ENCODE measurements around the gene NAXD. TPM values are rescaled to one million over a fixed set of nuclear protein-coding genes. Genes with fewer than 3 reads are reported as not detected.

NAXD gene
- total RNA-seq, 1 experiment from 2014 or later, result 15.1 TPM

DNA sequence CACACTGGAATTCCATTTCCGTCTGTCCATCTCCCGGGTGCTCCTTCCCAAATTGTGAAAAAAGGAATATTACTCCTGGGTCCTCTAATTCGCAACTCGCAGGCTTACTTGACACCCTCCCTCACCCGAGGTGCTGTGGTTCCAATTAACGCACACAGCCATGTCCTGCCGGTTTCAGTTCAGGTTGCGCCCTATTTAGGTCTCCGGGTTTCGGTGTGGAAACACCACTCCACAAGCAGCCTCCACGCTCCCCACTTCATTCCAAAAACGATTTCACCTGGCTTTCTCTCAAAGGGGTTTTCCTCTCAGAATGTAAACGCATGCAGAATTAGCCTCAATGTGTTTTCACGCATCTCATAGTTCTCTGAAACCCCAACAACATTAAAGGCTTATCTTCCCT lies 37.9 kb downstream of the NAXD start:
- TF ChIP-seq, protein P1, sequence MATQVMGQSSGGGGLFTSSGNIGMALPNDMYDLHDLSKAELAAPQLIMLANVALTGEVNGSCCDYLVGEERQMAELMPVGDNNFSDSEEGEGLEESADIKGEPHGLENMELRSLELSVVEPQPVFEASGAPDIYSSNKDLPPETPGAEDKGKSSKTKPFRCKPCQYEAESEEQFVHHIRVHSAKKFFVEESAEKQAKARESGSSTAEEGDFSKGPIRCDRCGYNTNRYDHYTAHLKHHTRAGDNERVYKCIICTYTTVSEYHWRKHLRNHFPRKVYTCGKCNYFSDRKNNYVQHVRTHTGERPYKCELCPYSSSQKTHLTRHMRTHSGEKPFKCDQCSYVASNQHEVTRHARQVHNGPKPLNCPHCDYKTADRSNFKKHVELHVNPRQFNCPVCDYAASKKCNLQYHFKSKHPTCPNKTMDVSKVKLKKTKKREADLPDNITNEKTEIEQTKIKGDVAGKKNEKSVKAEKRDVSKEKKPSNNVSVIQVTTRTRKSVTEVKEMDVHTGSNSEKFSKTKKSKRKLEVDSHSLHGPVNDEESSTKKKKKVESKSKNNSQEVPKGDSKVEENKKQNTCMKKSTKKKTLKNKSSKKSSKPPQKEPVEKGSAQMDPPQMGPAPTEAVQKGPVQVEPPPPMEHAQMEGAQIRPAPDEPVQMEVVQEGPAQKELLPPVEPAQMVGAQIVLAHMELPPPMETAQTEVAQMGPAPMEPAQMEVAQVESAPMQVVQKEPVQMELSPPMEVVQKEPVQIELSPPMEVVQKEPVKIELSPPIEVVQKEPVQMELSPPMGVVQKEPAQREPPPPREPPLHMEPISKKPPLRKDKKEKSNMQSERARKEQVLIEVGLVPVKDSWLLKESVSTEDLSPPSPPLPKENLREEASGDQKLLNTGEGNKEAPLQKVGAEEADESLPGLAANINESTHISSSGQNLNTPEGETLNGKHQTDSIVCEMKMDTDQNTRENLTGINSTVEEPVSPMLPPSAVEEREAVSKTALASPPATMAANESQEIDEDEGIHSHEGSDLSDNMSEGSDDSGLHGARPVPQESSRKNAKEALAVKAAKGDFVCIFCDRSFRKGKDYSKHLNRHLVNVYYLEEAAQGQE (IDR thresholded peaks at IDR 0.05; ENCODE audit: insufficient read depth in 1 of 2, low read depth in 2 of 2, low read length in 1 of 2), result no peak
- TF ChIP-seq TCF7L2 (IDR thresholded peaks at IDR 0.05; ENCODE audit: low read depth, low read length) (no peak), POLR2AphosphoS5 (IDR thresholded peaks at IDR 0.05; ENCODE audit: low read depth, low read length) (no peak)
- in situ Hi-C loops (cut with HindIII; ENCODE audit: low pct_unique_long_range_greater_than_20kb, low sequenced_read_pairs), result no loop called here
- ChIA-PET CTCF (no interaction called here), POLR2A (no interaction called here)
- H3K27ac ChIP-seq (ENCODE audit: low read length), result no peak overlapping the region
- no TSS peak for BruUV-seq (replicated peaks)
- no peak for DNase-seq (ENCODE audit: low read depth, low spot score)
- H3K4me3 ChIP-seq (ENCODE audit: low read depth in 2 of 2, low read length in 2 of 2), result no peak overlapping the region
- no peak for ATAC-seq
- no peaks in the 10 kb centered on the region for H3K9me3 ChIP-seq (ENCODE audit: control insufficient read depth, insufficient read depth, low read depth, low read length)
- H3K27me3 ChIP-seq (ENCODE audit: control insufficient read depth, insufficient read depth, low read length), result no peaks in the 10 kb centered on the region
- H3K4me1 ChIP-seq (ENCODE audit: control insufficient read depth, insufficient read depth, low read length), result no peaks in the 10 kb centered on the region
- intact Hi-C loops (cut with micrococcal nuclease; ENCODE audit: unreplicated experiment), result no loop called here
- H3K36me3 ChIP-seq (ENCODE audit: control insufficient read depth, insufficient read depth, low read length), result no peaks in the 10 kb centered on the region

DNA sequence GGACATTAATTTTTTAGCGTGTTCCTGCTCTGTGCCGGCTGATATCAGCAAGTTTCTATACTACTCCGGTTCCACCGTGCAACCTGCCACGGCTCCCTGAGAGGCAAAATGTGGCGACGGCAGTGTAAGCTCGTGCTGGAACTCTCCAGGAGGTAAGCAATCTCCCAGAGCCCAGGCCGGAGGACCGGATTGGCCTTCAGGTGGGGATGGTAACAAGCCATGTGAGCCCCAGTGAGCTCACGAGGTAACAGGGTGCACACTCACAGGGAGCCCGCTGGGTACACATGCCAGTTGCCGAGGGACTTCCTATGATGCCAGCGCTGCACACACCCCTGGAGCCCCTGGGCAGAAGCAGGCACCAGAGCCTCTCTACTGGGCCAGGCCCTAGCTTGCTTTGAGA lies 38.5 kb downstream of the NAXD start:
- TF ChIP-seq SIN3A (IDR thresholded peaks at IDR 0.05; ENCODE audit: borderline replicate concordance, insufficient read depth, low read depth, low read length) (no peak), POLR2AphosphoS5 (IDR thresholded peaks at IDR 0.05; ENCODE audit: low read depth, low read length) (no peak), TCF7L2 (IDR thresholded peaks at IDR 0.05; ENCODE audit: low read depth, low read length) (no peak)
- TF ChIP-seq, protein P2, sequence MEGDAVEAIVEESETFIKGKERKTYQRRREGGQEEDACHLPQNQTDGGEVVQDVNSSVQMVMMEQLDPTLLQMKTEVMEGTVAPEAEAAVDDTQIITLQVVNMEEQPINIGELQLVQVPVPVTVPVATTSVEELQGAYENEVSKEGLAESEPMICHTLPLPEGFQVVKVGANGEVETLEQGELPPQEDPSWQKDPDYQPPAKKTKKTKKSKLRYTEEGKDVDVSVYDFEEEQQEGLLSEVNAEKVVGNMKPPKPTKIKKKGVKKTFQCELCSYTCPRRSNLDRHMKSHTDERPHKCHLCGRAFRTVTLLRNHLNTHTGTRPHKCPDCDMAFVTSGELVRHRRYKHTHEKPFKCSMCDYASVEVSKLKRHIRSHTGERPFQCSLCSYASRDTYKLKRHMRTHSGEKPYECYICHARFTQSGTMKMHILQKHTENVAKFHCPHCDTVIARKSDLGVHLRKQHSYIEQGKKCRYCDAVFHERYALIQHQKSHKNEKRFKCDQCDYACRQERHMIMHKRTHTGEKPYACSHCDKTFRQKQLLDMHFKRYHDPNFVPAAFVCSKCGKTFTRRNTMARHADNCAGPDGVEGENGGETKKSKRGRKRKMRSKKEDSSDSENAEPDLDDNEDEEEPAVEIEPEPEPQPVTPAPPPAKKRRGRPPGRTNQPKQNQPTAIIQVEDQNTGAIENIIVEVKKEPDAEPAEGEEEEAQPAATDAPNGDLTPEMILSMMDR (IDR thresholded peaks at IDR 0.05), result no peak
- TF ChIP-seq, protein P1 (IDR thresholded peaks at IDR 0.05; ENCODE audit: insufficient read depth in 1 of 2, low read depth in 2 of 2, low read length in 1 of 2), result no peak
- in situ Hi-C loops (cut with HindIII; ENCODE audit: low pct_unique_long_range_greater_than_20kb, low sequenced_read_pairs), result no loop called here
- no peaks in the 10 kb centered on the region for H3K4me1 ChIP-seq (ENCODE audit: control insufficient read depth, insufficient read depth, low read length)
- H3K27ac ChIP-seq (ENCODE audit: low read length), result no peak overlapping the region
- H3K36me3 ChIP-seq (ENCODE audit: control insufficient read depth, insufficient read depth, low read length), result no peaks in the 10 kb centered on the region
- H3K9me3 ChIP-seq (ENCODE audit: control insufficient read depth, insufficient read depth, low read depth, low read length), result no peaks in the 10 kb centered on the region
- no peak overlapping the region for H3K4me3 ChIP-seq (ENCODE audit: low read depth in 2 of 2, low read length in 2 of 2)
- ChIA-PET CTCF (interaction anchor here (0.7 kb wide), 1 partner anchor 564 kb away, joined by 3 read pairs; no protein-coding TSS in a partner anchor), POLR2A (no interaction called here)
- H3K27me3 ChIP-seq (ENCODE audit: control insufficient read depth, insufficient read depth, low read length), result no peaks in the 10 kb centered on the region
- BruUV-seq (replicated peaks), result no TSS peak
- intact Hi-C loops (cut with micrococcal nuclease; ENCODE audit: unreplicated experiment), result no loop called here
- DNase-seq (ENCODE audit: low read depth, low spot score) (no peak), ATAC-seq (no peak)

All from Panc1 (cell line).